HepG2 (cell line): ENCODE data around the gene AGPAT2. TPM values are rescaled to one million over a fixed set of nuclear protein-coding genes. Genes with fewer than 3 reads are reported as not detected.

Source experiments
- ARNTL ChIP-seq: sonication (generic); formaldehyde crosslinking; IDR thresholded peaks from 2 replicates; pipeline ENCODE4 v1.4.0; 2020; ENCODE audit warnings: mild to moderate bottlenecking, missing genetic modification reagents
- ATRX ChIP-seq: sonication (generic); formaldehyde crosslinking; IDR thresholded peaks from 2 replicates; pipeline ENCODE4 v1.4.0; 2020; ENCODE audit warnings: missing genetic modification reagents, borderline replicate concordance
- CEBPZ ChIP-seq: IDR thresholded peaks from 2 replicates; pipeline ENCODE4 v1.6.1; 2012; ENCODE audit warnings: low read length, improper control_type of control experiment
- CTCF ChIP-seq: sonication (generic); formaldehyde crosslinking; IDR thresholded peaks from 2 replicates; pipeline ENCODE4 v1.5.0; 2020; ENCODE audit warnings: mild to moderate bottlenecking, missing genetic modification reagents, moderate library complexity
- GRHL1 ChIP-seq: sonication (generic); formaldehyde crosslinking; conservative IDR thresholded peaks from 2 replicates; pipeline ENCODE4 v1.8.0; 2022; ENCODE audit warnings: missing genetic modification reagents
- KMT2B ChIP-seq: IDR thresholded peaks from 2 replicates; pipeline ENCODE4 v1.6.1; 2016; ENCODE audit warnings: missing genetic modification reagents, missing compliant biosample characterization
- NPAS2 ChIP-seq: sonication (generic); formaldehyde crosslinking; IDR thresholded peaks from 2 replicates; pipeline ENCODE4 v1.8.0; 2022; ENCODE audit warnings: mild to moderate bottlenecking, missing genetic modification reagents, borderline replicate concordance
- NR3C1 ChIP-seq: sonication (generic); formaldehyde crosslinking; IDR thresholded peaks from 2 replicates; pipeline ENCODE4 v1.4.0; 2020; ENCODE audit warnings: missing genetic modification reagents
- RELA ChIP-seq: sonication (generic); formaldehyde crosslinking; IDR thresholded peaks from 2 replicates; pipeline ENCODE4 v1.4.0; 2020; ENCODE audit warnings: missing genetic modification reagents
- TBP ChIP-seq: sonication (generic); formaldehyde crosslinking; IDR thresholded peaks from 2 replicates; pipeline ENCODE4 v1.5.0; 2020; ENCODE audit warnings: missing genetic modification reagents
- TFE3 ChIP-seq: IDR thresholded peaks from 2 replicates; pipeline ENCODE4 v1.6.1; 2016
- ZBTB20 ChIP-seq: sonication (generic); formaldehyde crosslinking; IDR thresholded peaks from 2 replicates; pipeline ENCODE4 v1.8.1; 2023; ENCODE audit warnings: missing genetic modification reagents, low read depth, mild to moderate bottlenecking, borderline replicate concordance
- ZBTB49 ChIP-seq: sonication (generic); formaldehyde crosslinking; IDR thresholded peaks from 2 replicates; pipeline ENCODE4 v1.4.0; 2020; ENCODE audit warnings: missing genetic modification reagents, borderline replicate concordance
- ZFP1 ChIP-seq: IDR thresholded peaks from 2 replicates; pipeline ENCODE4 v1.6.1; 2016
- ZFP36L2 ChIP-seq: sonication (generic); formaldehyde crosslinking; IDR thresholded peaks from 2 replicates; pipeline ENCODE4 v1.4.0; 2020; ENCODE audit warnings: missing genetic modification reagents
- ZNF431 ChIP-seq: sonication (generic); formaldehyde crosslinking; IDR thresholded peaks from 2 replicates; pipeline ENCODE4 v1.9.0; 2022; ENCODE audit warnings: missing genetic modification reagents, low read depth, mild to moderate bottlenecking, borderline replicate concordance
- ZNF563 ChIP-seq: sonication (generic); formaldehyde crosslinking; IDR thresholded peaks from 2 replicates; pipeline ENCODE4 v1.8.0; 2022; ENCODE audit warnings: mild to moderate bottlenecking, moderate library complexity, missing genetic modification reagents
- ZNF670 ChIP-seq: sonication (generic); formaldehyde crosslinking; IDR thresholded peaks from 2 replicates; pipeline ENCODE4 v1.8.0; 2022; ENCODE audit warnings: mild to moderate bottlenecking, missing genetic modification reagents, borderline replicate concordance
- polyA plus RNA-seq, 8 experiments: library from polyadenylated mRNA; depleted of rRNA in 3 of 8; stranded (reverse) in 7 of 8; unstranded in 1 of 8; fragments of >200 nt; fragmentation: Illumina TruSeq in 4 of 8; extraction: Trizol in 4 of 8; gene quantifications; 2 replicates each; pipeline versions ENCODE4 v1.2.1 to v1.2.3, GENCODE V29; 2011 to 2016; ENCODE audit warnings: low read depth in 4 of 8, missing spikeins in 1 of 8, mixed read lengths in 1 of 8; ENCODE audit not compliant: insufficient read depth in 1 of 8
- total RNA-seq, 5 experiments: library from RNA; depleted of rRNA; stranded (reverse); fragments of >200 nt; fragmentation: Illumina TruSeq; extraction: Trizol; gene quantifications; 2 replicates each; pipeline ENCODE4 v1.2.3, GENCODE V29; 2016; ENCODE audit warnings: low read depth in 1 of 5

Gene AGPAT2
- total and polyA plus RNA-seq, 2 of the 13 experiments (the other 11 are each of a cell fraction or from before 2014, with no cell fraction given): 3.9 to 25.8 TPM

- TF ChIP-seq GRHL1 (no peak), RELA (CRISPR knock-in tag) (no peak), ARNTL (CRISPR knock-in tag) (no peak), KMT2B (CRISPR knock-in tag) (no peak), NPAS2 (CRISPR knock-in tag) (no peak), CEBPZ (no peak), NR3C1 (CRISPR knock-in tag) (no peak), ZNF670 (CRISPR knock-in tag) (peak; percentile 96), ZFP36L2 (CRISPR knock-in tag) (no peak), TBP (no peak), ZFP1 (CRISPR knock-in tag) (no peak), CTCF (CRISPR knock-in tag) (no peak), ZBTB20 (CRISPR knock-in tag) (peak; percentile 86; the same call in 1 of the 2 replicates), ZNF563 (peak; percentile 68; the same call in 1 of the 2 replicates), ZBTB49 (CRISPR knock-in tag) (no peak), ATRX (CRISPR knock-in tag) (no peak), ZNF431 (CRISPR knock-in tag) (no peak), TFE3 (no peak)
Observed at GRCh38 chr9:136693490-136694162, 6.4 kb upstream of the AGPAT2 start (continued).
